ENCODE measurements around the gene FIBP.

DNA sequence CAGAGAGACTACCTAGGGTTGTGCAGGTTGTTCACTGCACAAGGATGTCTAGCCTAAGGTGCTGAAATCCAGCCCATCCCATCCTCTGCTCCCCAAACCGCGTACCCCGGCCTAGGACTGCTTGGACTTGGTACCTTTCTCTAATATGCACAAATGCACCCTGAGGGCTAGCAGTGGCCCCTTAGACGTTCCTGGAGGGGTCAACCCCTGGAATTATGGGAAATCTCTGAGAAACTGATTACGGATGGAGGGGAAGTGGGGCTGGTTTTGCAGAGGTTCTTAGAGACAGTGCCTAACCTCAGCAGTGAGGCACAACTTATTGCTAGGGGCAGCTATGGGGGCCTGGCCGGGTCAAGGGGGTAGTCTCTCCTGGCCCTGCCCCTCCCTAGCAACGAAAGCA, 28.1 kb upstream of the FIBP start:
- TF ChIP-seq GATA3 (IDR thresholded peaks at IDR 0.05; ENCODE audit: low read depth, low read length) (no peak), GATA2 (IDR thresholded peaks at IDR 0.05; ENCODE audit: low read depth, low read length) (no peak)

Measured in SH-SY5Y (cell line).